DMS153 treated with DMSO at 0.1 percent for 48 hours (cell line): ENCODE results near the gene ZNF554.
"Not testable (repeated sequence)": the region's sequence is repeated elsewhere in the genome, so short reads cannot be mapped to it uniquely, and the experiment has no call there.

ENCODE experiments used
- DNase-seq: peaks from one replicate; lab custom pipeline; 2025; ENCODE audit not compliant: unreplicated experiment; lab: John Stamatoyannopoulos, UW

The ZNF554 gene

DNA sequence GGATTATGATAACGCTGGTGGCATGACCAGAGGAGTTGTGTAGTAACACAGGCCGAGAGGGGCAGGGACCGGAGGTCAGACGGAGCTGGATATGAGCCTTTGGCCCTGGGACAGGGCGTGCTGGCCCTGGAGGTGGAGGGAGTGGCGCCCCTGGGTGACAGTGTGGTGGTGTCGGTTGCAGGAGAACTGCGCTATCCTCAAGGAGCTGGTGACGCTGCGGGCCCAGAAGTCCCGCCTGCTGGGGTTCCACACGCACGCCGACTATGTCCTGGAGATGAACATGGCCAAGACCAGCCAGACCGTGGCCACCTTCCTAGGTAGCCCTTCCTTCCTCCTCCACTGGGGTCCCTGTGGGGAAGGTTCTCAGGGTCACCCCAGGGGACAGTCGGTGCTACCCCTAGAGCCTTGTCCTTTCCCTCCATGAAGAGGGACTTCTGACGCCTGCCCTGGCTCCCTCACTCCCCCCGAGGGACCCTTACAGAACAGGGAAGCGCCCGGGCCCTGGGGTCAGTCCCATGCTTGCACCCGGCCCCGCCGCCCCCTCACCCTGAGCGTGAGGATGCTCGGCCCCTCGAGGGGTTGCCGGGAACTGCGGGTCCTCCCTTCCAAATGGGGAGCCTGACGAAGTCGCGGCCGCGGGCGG, 12.8 kb upstream of the ZNF554 start:
- DNase-seq = no peak

DNA sequence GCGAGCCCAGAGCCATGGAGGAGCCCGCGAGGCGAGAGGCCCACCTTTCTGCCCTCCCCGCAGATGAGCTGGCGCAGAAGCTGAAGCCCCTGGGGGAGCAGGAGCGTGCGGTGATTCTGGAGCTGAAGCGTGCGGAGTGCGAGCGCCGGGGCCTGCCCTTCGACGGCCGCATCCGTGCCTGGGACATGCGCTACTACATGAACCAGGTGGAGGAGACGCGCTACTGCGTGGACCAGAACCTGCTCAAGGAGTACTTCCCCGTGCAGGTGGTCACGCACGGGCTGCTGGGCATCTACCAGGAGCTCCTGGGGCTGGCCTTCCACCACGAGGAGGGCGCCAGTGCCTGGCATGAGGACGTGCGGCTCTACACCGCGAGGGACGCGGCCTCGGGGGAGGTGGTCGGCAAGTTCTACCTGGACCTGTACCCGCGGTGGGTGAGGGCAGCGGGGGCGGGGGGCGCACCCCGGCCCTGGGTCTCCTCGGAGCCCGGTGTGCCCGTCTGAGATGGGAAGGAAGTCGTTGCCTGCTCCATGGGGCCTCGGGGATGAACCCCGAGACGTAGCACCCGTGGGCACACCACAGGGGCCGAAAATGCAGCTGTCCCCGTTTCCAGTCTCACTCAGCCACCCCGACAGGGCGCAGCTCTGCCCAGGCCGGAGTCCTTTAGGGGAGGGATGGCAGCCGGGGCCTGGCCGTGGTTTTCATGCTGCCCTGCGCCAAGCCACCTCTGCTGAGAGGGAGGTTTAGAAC, 12.1 kb upstream of the ZNF554 start:
- no peak for DNase-seq

DNA sequence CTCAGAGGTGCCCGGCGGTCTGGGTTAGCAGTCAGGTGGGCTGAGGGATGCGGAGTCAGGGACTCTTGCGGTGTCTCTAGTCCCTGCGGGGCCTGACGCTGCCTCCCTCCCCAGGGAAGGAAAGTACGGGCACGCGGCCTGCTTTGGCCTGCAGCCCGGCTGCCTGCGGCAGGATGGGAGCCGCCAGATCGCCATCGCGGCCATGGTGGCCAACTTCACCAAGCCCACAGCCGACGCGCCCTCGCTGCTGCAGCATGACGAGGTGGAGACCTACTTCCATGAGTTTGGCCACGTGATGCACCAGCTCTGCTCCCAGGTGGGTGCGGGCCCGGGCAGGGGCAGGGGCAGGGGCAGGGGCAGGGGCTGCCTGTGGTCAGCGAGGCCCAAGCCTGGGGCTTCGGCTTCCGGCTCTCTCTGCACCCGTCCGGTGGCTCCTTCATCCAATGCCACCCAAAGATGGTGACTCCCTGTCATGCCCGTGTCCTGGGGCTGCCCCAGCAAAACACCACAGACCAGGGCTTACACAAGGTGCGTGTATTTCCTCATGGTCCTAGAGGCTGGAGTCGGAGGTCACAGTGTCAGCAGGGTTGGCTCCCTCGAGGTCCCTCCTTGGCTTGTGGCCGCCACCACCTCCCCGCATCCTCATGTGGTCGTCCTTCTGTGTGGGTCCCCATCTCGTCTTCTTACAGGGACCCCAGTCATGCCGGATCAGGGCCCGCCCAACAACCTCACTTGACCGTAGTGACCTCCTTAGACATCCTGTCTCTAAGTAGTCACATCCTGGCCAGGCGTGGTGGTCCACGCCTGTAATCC, 11.3 kb upstream of the ZNF554 start:
- no peak for DNase-seq

DNA sequence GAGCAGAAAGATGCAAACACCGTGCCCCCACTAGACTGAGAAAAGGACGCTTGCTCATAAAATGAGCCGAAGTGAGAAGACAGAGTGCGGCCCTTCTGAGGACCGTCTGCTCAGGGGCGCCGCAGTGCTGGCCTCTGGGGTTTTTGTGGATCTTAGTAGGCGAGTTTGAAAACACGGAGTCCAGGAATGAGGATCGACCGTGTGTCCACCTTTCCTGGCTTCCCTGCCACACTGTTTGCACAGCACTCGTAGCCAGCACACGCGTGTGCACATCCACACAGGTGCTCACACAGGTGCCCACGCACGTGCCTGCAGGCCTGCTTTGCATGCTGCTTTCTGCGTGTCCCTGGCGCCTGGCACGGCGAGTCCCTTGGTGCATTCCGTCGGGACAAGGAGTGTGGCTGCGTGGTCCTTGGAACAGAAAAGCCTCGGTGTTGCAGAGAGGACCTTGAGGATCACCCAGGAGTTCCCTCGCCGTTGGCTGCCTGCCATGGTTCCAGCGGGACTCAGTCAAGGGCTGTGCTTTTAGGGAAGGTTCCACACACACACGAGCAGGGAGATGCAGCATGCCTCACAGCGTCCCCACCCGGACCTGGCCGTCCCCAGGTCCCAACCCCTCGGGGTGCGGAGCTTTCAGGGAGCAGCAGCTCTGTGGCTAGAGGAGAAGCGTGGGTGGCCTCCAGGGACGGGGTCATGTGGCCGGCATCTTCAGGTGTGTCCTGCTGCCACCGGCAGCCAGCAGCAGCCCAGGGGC, 10.1 kb upstream of the ZNF554 start:
- DNase-seq = no peak

DNA sequence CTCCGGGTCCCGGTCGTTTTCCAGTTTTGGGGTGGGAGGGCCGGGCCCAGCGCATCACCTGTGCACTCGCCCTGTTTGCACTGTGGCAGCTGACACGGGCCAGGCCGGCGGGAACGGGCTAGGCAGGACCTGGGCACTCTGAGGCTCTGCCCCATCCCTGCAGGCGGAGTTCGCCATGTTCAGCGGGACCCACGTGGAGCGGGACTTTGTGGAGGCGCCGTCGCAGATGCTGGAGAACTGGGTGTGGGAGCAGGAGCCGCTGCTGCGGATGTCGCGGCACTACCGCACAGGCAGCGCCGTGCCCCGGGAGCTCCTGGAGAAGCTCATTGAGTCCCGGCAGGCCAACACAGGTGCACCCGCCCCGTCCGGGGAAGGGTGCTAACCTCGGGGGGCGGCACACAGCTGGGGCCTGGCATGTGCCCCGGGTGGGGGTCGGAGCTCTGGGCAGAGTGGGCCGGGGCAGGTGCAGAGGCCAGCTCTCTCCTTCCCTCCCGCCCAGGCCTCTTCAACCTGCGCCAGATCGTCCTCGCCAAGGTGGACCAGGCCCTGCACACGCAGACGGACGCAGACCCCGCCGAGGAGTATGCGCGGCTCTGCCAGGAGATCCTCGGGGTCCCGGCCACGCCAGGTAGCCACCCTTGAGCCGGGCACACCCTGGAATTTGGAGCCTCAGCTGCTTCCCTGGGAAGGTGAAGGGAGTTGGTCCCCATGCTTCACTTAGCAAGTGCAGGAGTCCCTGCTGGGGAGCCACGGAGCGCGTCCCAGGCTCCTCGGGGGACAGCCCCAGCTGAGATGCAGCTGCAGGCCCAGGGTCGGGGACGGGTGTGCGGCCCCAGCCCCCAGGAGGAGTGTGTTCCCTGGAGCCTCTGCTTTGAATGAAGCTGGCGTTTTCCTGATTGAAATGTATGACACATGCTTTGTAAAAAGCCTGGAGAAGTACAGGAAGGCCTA, 9.3 kb upstream of the ZNF554 start:
- no peak for DNase-seq

DNA sequence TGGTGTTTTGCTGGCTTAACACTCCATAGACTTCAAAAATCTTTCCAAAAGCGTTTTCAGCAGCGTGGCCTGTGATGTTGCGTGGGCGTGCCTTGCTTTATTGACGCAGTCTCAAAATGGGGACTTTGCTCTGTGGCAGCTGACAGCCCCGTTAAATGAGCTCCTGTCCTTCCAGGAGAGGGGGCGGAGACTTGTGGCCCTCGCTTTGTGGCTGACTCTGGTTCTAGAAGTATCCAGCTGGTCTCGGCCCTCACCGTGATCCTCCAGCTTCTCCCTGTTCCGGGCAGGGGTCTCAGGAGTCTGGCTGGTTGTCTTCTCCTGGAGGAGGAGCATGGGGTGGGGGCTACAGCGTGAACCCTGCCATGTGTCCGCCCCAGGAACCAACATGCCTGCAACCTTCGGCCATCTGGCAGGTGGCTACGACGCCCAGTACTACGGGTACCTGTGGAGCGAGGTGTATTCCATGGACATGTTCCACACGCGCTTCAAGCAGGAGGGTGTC, 8.4 kb upstream of the ZNF554 start:
- no peak for DNase-seq

DNA sequence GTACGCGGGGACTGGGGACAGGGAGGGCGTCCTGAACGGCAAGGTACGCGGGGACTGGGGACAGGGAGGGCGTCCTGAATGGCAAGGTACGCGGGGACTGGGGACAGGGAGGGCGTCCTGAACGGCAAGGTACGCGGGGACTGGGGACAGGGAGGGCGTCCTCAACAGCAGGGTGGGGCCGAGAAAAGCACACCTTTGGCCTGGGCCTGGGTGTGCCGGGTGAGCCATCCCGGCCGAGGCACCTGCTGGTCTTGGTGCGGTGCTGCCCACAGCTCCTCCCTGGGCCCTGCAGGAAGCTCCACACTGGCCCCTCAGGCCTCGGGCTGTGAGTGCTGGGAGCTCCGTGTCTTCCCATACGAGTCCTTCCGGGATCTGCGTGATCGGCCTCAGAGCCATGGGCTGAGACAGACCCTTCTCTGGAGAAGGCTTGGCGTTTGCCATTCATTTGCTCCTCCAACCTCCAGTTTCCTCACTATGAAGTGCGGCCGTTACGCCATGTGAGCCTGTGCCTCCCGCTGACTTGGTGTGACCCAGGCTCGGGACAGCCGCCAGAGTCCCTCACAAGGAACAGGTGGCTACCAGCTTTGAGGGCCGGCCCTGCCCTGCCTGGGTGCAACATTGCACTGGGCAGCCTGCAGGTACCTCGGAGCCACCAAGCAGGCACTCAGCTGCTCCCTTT, 7.8 kb upstream of the ZNF554 start:
- DNase-seq = no peak

DNA sequence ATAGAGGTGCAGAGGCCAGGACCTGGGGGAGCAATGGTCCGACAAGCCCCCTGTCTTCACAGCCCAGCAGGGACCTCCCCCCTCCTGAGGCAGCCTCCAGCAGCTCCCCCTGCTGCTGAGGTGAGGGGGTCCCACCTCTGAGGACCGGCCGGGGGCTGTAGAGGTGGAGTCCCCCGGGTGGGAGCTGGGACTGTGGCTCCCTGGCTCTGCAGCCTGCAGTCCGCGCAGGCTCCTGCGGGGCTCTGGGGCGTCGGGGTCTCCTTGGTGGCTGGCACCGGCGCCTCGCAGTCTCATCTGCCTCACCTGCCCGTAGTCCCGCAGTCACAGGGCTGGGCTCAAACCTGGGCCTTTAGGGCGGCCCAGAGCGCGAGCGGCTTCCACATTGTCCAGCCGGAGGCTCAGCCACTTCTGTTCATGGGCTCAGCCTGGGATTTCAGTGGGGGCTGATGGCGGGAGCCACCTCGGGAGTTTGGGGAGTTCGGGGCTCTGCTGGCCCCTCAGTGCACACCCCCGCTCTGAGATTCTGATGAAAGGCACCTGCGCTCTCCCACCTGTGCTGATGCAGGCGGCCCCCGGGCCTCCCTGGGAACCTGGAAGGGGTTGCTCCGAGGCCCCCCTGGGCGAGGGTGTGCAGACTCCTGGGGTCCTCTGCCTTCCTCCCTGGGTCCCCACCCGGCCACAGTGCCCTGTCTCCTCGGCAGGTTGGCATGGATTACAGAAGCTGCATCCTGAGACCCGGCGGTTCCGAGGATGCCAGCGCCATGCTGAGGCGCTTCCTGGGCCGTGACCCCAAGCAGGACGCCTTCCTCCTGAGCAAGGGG, 7.0 kb upstream of the ZNF554 start:
- DNase-seq = no peak

DNA sequence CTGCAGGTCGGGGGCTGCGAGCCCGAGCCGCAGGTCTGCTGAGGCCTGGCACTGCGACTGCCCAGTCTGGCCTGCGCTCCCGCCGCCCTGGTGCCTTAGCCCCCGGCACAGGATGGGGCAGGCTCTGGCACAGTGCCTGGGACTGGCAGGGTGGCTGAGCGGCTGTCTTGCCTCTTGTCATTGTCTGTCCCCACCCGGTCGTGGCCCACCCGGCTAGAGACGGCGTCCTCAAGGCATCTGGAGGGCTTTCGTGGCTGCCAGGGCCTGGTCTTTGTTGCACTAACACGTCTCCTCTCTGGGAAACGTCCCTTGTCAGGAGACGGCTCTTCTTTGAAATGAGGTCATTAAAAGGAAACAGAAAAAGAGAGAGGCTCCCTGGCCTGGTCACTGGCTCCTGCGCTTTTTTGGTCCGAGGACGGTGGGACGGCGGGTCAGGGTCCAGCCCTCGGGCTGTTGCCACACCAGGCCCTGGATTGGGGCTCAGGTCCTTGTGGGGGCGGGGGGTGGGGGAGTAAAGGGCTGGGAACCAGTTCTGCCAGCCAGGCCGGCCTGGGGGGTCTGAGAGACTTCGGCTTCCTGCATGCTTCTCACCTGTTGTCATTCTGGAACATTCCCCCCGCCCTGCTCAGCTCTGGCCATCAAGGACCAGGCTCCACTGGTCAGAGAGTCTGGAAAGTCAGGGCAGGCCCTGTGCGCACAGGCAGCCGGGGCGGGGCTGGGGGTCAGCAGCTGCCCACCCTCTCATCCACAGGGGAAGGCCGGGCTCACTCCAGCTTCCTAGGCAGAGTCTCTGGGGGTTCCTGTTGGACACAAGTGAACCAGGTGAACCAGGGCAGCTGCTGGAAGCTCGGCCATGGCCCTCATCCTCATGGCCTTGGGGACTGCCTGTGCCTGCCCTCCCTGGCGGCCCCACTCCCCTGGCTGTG, 6.2 kb upstream of the ZNF554 start:
- no peak for DNase-seq

DNA sequence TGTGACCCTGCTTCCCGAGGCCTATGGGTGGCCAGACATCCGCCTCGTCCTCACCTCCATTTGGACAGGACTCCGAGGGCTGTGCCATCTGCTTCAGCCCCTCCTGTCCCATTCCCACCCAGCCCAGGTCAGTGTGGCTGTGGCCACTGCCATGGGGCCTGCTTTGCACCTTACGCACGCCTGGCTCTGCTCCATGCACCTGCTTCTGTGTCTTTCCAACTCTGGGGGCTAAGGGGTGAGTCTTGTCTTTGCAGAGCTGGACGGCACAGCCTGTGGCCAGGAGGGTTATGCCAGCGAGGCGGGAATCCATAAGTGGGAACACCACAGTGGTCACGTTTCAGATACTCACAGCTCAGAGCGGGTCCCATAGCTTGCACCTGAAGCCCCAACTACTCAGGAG, 5.2 kb upstream of the ZNF554 start:
- no peak for DNase-seq

DNA sequence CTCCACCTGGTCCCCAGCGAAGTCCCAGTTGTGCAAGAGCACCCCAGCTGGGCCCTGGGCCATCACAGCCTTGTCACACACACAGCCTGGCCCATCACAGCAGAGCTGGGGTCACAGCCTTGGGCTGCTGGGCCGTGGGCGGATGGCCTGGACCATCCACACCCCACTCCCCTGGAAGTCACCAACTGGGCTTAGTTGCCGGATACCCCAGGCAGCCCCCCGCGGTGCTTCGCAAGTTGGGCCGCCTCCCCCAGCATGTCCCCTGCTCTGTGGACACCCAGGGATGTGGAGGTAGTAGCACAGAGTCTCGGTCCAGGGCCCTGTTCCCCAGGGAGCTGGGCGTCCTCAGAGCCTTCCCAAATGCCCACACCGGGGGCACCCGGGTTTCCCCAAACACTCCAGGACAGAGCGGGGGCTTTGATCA, 4.5 kb upstream of the ZNF554 start:
- no peak for DNase-seq

DNA sequence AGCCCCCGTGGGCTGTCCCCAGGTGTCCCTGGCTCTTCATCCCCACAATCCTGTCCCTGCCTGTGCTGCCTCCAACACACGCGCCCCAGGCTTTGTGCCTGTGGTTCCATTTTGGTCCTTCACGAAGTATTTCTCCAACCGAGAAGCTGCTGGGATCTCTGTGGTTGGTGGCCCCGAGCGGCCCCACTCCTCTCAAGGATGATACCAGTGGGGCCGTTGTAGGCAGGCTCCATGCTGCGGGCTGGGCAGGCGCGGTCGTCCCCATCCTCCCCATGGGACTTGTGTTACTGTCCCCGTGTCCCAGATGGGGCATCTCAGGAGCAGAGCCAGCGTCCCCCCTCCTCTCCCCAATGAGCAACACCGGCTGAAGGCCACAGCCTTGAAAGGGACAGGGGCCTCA, 3.7 kb upstream of the ZNF554 start:
- DNase-seq = no peak

DNA sequence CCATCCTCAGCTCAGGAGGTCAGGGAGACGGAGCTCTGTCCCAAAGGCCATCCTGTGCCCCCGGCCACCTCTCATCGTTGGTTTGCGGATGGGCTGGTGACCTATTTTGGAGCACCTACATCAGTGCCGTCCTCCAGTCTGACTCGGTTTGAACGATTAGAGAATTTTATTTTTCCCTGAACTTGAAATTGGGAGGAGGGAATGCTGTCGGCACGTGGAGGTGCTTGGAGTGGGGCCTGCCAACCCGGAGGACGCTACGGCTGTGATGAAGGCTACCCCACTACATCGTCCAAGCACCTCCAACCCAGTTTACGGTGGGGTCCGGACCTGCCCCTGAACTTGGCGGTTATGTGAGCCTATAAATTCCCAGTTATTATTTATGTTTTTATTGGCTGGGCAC, 3.0 kb upstream of the ZNF554 start:
- no peak for DNase-seq

DNA sequence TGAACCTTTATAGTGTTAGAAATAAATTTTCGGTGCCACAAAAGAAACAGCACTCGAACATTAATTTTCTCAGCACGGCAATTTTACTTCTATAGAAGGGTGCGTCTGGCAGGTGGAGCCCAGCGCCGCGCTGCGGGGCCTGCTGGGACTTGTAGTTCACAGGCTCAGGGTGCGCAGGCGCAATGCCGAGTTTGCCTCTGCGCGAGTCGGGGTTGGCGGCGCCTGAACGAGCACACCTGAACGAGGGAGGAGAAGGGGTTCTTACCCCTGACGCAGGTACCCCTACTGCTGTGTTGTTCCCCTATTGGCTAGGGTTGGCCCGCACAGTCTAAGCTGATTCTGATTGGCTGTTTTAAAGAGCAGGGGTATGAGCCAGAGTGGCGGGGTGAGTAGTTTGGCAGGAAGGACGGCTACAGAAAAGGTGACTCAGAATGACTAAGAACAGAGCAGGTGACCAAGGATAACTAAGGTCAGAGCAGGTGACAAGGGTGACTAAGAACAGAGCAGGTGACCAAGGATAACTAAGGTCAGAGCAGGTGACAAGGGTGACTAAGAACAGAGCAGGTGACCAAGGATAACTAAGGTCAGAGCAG, 2.3 kb upstream of the ZNF554 start:
- DNase-seq = not testable (repeated sequence)

DNA sequence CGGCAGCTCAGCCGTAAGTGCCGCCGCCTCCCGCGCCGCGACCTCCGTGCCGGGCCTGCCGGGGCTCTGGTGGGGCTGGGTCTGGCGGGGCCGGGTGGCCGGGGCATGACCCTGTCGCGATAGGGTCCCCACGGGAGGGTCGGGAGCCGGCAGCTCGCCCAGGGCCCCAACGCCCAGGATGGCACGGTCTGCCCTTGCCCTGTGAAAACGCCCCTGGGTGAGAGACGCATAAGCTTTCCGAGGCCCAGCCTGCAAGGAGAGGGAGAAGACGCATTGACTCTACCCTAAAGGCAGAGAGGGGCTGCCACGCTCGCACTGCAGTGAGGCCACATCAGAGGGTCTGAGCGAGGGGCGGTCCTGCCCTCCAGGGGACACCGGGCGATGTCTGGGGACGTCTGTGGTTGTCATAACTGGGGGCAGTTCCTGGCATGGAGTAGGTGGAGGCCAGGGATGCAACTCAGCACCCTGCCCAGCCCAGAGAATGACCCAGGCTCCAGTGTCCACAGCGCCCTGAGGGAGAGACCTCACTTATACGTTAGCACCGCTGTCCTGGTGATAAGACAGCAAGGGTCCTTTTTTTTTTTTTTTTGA, 539 bp downstream of the ZNF554 start:
- DNase-seq = no peak

DNA sequence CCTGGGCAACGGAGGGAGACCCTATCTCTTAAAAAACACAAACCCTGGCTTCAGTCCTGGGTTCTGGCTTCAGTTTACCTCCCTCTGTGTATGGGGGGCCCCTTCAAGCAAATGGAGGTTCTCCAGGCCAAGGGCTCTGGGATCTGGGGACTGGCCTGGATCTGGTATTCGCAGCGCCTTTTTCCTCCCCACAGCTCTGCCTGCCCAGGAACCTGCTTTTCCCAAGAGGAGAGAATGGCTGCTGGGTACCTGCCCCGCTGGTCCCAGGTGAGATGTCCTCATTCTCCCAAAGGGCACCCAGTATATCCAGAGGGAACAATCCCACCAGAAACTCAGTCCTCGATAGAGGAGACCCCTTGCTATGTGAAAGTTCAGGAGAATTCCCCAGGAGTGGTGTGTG, 3.2 kb downstream of the ZNF554 start:
- no peak for DNase-seq

DNA sequence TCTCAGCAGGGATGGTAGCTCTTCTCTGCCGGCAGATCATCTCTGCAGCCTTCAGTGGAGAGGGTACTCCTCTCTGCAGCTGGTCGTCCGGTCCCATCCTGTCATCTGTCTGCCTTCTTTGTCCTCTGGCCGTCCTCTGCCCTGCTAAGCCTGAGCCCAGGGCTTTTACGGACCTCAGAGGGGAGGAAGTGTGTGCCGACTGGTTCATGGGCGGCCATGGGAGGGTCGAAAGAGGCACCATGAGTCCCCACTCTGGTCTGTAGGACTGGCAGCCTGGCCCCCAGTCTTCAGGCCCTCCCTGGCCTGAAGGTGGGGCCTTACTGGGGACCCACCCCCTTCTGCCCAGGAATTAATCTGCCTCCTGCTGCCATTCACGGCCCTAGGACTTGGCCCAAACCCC, 4.0 kb downstream of the ZNF554 start:
- DNase-seq = no peak
